RWPE2 (cell line): Measurements from ENCODE around the gene HDAC4.

ENCODE experiments used
- ATAC-seq: fragments of 200-7000 bp; cut with Tn5 transposase; 3 replicates; pipeline ENCODE4 v1.9.1; 2021; ENCODE audit warnings: low read depth
- DNase-seq: peaks from one replicate; pipeline ENCODE4 v3.0.0-alpha.2; 2020; ENCODE audit warnings: low spot score
- H3K27ac ChIP-seq: fragments of 450-650 bp; 2 replicates; pipeline ENCODE4 v1.5.1; 2017; ENCODE audit warnings: mild to moderate bottlenecking; ENCODE audit not compliant: poor library complexity, severe bottlenecking
- H3K27me3 ChIP-seq: fragments of 250-450 bp; sonication (Bioruptor Pico); 2 replicates; pipeline ENCODE4 v1.5.1; 2021; ENCODE audit warnings: mild to moderate bottlenecking, moderate library complexity; ENCODE audit not compliant: insufficient read depth, poor library complexity, severe bottlenecking
- H3K36me3 ChIP-seq: fragments of 250-450 bp; sonication (Bioruptor Pico); 2 replicates; pipeline ENCODE4 v1.5.1; 2020; ENCODE audit warnings: low read depth, mild to moderate bottlenecking, moderate library complexity
- H3K4me1 ChIP-seq: fragments of 250-450 bp; sonication (Bioruptor Pico); 2 replicates; pipeline ENCODE4 v1.5.1; 2021; ENCODE audit warnings: mild to moderate bottlenecking, moderate library complexity; ENCODE audit not compliant: insufficient read depth, poor library complexity, severe bottlenecking
- H3K4me3 ChIP-seq: fragments of 250-450 bp; sonication (Bioruptor Pico); 2 replicates; pipeline ENCODE4 v1.5.1; 2021; ENCODE audit warnings: mild to moderate bottlenecking, moderate library complexity; ENCODE audit not compliant: severe bottlenecking
- H3K9me3 ChIP-seq: fragments of 250-450 bp; sonication (Bioruptor Pico); 2 replicates; pipeline ENCODE4 v1.5.1; 2021; ENCODE audit warnings: mild to moderate bottlenecking, moderate library complexity; ENCODE audit not compliant: severe bottlenecking
- TF ChIP-seq, protein P1 (sequence below): fragments of 450-650 bp; IDR thresholded peaks from one replicate; pipeline ENCODE4 v1.5.1; 2017; ENCODE audit warnings: mild to moderate bottlenecking, moderate library complexity; ENCODE audit not compliant: poor library complexity, severe bottlenecking

HDAC4 gene

DNA sequence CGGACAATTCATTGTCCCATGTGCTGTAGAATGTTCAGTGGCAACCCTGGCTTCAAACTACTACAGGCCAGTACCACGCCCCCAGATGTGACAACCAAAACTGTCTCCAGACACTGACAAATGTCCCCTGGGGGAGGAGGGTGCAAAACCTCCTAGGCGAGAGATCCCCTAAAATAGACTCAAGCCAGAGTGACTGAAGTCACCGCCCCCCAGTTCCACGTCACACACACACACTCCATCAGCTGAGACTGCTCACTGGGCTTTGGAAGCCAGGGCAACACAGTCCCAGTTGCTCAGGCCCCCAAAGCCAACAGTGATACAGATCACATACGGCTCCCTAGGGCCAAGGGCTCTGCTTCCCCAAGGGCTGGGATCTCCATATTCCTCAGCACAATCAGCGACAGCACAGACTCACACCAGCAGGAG is 19.1 kb downstream of the HDAC4 start:
- DNase-seq: no peak
- H3K36me3 ChIP-seq: no peaks in the 10 kb centered on the region
- no peaks in the 10 kb centered on the region for H3K4me1 ChIP-seq
- no peaks in the 10 kb centered on the region for H3K9me3 ChIP-seq
- no peaks in the 10 kb centered on the region for H3K27me3 ChIP-seq
- TF ChIP-seq, protein P1, sequence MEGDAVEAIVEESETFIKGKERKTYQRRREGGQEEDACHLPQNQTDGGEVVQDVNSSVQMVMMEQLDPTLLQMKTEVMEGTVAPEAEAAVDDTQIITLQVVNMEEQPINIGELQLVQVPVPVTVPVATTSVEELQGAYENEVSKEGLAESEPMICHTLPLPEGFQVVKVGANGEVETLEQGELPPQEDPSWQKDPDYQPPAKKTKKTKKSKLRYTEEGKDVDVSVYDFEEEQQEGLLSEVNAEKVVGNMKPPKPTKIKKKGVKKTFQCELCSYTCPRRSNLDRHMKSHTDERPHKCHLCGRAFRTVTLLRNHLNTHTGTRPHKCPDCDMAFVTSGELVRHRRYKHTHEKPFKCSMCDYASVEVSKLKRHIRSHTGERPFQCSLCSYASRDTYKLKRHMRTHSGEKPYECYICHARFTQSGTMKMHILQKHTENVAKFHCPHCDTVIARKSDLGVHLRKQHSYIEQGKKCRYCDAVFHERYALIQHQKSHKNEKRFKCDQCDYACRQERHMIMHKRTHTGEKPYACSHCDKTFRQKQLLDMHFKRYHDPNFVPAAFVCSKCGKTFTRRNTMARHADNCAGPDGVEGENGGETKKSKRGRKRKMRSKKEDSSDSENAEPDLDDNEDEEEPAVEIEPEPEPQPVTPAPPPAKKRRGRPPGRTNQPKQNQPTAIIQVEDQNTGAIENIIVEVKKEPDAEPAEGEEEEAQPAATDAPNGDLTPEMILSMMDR: no peak
- ATAC-seq: no peak
- H3K27ac ChIP-seq: no peak overlapping the region
- H3K4me3 ChIP-seq: no peak overlapping the region

DNA sequence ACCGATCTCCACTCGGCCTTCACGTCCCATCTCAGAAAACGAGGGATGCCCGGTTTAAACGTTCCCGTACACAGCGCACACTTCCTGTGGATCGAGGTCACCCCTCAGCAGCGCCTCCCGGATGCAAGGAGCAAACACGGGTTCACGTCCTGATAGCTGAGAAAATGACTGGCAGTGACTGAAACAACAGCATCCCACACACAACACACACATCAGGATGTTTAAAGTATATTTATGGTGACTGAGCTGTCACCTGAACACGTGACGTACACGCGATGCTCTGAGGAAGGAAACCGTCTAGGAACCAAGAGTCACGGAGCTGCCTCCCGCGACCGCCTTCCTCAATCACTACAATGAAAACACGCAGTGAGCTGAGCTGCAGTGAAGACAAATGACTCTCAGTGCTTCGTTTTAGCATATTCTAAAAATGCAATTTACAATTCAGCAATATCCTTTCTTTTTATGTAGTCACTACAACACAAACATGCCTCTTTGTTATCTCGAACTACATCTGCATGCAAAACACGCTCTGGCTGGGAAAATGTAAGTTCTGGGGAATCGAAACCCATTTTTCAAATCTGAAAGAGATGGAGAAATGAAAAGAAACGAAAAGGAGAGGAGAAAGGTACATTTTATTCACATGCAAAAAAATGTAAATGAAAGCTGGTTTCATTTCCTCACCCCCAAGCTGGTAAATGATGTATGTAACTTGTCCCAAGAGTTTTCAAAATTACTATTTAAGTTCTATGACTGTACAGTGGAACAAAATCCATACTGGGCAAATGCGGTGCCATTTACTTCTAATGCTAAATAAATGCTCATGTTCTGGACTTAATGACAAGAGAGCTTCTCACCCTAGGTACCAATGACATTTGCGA is 19.8 kb downstream of the HDAC4 start:
- Histone ChIP-seq H3K27ac (no peak overlapping the region), H3K36me3 (no peaks in the 10 kb centered on the region), H3K4me3 (no peak overlapping the region), H3K4me1 (no peaks in the 10 kb centered on the region), H3K9me3 (no peaks in the 10 kb centered on the region), H3K27me3 (no peaks in the 10 kb centered on the region)
- no peak for ATAC-seq
- DNase-seq: no peak
- TF ChIP-seq, protein P1: no peak

DNA sequence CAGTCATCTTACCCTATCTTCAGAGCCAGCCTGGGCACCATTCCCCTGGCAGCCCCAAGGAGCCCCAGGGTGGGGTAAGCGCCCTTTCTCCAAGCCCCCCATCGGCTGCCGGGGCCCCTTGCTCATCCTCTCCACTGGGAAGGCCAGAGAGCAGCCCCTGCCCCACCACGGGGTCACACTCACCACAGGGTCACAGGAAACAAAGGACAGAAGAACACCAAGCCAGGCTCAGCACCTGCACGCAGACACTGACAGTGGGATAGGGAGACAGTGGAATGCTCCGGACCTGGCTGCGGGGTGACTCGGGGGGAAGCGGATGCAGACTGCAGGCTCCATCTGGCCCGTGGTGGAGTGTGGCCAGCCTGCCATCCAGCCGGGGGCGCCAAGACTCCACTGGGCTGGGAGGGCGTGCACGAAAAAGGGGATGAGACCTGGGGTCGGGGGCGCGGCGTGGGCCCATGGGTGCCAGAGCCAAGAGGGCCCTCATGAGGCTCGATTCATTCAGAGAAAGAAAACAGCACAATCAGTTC is 21.1 kb downstream of the HDAC4 start:
- TF ChIP-seq, protein P1: no peak
- DNase-seq (peak; percentile 45), ATAC-seq (no peak)
- Histone ChIP-seq H3K27me3 (no peaks in the 10 kb centered on the region), H3K36me3 (no peaks in the 10 kb centered on the region), H3K9me3 (no peaks in the 10 kb centered on the region), H3K27ac (no peak overlapping the region), H3K4me3 (no peak overlapping the region), H3K4me1 (no peaks in the 10 kb centered on the region)

DNA sequence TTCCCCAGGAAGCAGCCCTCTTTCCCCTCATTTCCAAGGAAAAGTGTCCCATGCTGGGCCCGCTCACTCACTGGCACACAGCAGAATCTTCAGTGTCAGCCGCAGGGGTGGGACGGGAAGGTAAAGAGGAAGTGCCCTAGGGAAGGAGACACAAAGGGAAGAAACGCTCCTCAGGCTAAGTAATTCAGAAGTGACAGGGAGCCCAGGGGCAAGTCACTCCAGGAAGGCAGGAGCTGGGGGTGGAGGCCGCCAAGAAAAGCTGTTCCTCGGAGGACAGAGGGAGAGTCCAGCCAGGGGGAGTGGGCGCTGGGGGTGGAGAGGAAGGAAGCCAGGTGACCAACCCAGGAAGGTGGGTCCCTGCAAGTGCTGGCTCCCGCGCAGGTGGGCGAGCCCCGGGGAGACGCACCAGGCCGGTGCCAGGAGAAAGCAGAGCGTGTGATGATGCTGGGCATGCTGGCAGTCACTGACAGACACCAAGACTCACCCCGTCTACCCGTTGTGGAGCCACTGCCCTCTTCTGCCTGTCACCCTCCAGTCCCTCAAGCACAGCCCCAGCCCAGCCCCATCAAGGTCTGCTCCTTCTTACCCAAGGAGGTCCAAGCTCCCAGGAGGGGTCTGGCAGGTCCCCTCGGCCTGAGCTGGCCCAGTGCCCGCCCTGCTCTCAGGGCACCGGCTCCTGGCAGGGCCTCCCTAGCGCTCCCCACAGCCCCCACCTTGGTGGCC is 21.7 kb downstream of the HDAC4 start:
- no peaks in the 10 kb centered on the region for H3K27me3 ChIP-seq
- TF ChIP-seq, protein P1: no peak
- no peaks in the 10 kb centered on the region for H3K4me1 ChIP-seq
- H3K27ac ChIP-seq: no peak overlapping the region
- DNase-seq: peak; percentile 37
- no peaks in the 10 kb centered on the region for H3K9me3 ChIP-seq
- no peak for ATAC-seq
- H3K36me3 ChIP-seq: no peaks in the 10 kb centered on the region
- no peak overlapping the region for H3K4me3 ChIP-seq
